ENCODE measurements around the gene SRF. TPM values are rescaled to one million over a fixed set of nuclear protein-coding genes. Genes with fewer than 3 reads are reported as not detected.

Gene SRF
- total RNA-seq, 2 donors from 2014 or later, result 32.7 to 44.2 TPM

- Histone ChIP-seq H3K4me1 (ENCODE audit: control insufficient read depth, insufficient read depth, low read length) (no peaks in the 10 kb centered on the region), H3K27me3 (ENCODE audit: control insufficient read depth, insufficient read depth, low read length, poor library complexity, severe bottlenecking) (no peaks in the 10 kb centered on the region), H3K9me3 (ENCODE audit: control insufficient read depth, low read length) (no peaks in the 10 kb centered on the region), H3K36me3 (ENCODE audit: control insufficient read depth, insufficient read depth, low read length) (peaks cover 52% of the 10 kb centered on the region), H3K9ac (ENCODE audit: extremely low read depth, low read length, poor library complexity, severe bottlenecking) (no peak overlapping the region), H3K27ac (ENCODE audit: low read depth, low read length) (no peak overlapping the region), H3K4me3 (ENCODE audit: low read length) (no peak overlapping the region)
- 90 to 97% methylated on average over 1 of the region's 1 CpG for WGBS, 2 experiments (ENCODE audit: insufficient coverage in 1 of 2, insufficient read length in 1 of 2)
- no peak overlapping the region for H3K27ac Mint-ChIP-seq
- no peaks in the 10 kb centered on the region for H3K4me1 Mint-ChIP-seq
- H3K36me3 Mint-ChIP-seq (ENCODE audit: low read depth), result peaks cover 43% of the 10 kb centered on the region
- no peak overlapping the region for H3K4me3 Mint-ChIP-seq
- TF ChIP-seq CTCF (conservative IDR thresholded peaks at IDR 0.05), result no peak
- no peaks in the 10 kb centered on the region for H3K9me3 Mint-ChIP-seq
- no peak for DNase-seq
- H3K27me3 Mint-ChIP-seq (ENCODE audit: insufficient read depth), result no peaks in the 10 kb centered on the region
Measured at GRCh38 chr6:43149265-43149664, 21.8 kb upstream of the SRF start.

- no peak for DNase-seq
- H3K4me1 Mint-ChIP-seq, result no peaks in the 10 kb centered on the region
- no peak for TF ChIP-seq CTCF (conservative IDR thresholded peaks at IDR 0.05)
- H3K36me3 ChIP-seq (ENCODE audit: control insufficient read depth, insufficient read depth, low read length), result peaks cover 52% of the 10 kb centered on the region
- no peaks in the 10 kb centered on the region for H3K9me3 Mint-ChIP-seq
- H3K27ac Mint-ChIP-seq, result peak overlapping the region; percentile 33
- H3K9ac ChIP-seq (ENCODE audit: extremely low read depth, low read length, poor library complexity, severe bottlenecking), result no peak overlapping the region
- no peaks in the 10 kb centered on the region for H3K27me3 Mint-ChIP-seq (ENCODE audit: insufficient read depth)
- no peak overlapping the region for H3K4me3 ChIP-seq (ENCODE audit: low read length)
- peaks cover 34% of the 10 kb centered on the region for H3K36me3 Mint-ChIP-seq (ENCODE audit: low read depth)
- WGBS, 2 experiments (ENCODE audit: insufficient coverage in 1 of 2, insufficient read length in 1 of 2), result 96 to 97% methylated on average over 5 to 7 of the region's 7 CpGs
- no peaks in the 10 kb centered on the region for H3K27me3 ChIP-seq (ENCODE audit: control insufficient read depth, insufficient read depth, low read length, poor library complexity, severe bottlenecking)
- H3K4me3 Mint-ChIP-seq, result no peak overlapping the region
- H3K9me3 ChIP-seq (ENCODE audit: control insufficient read depth, low read length), result no peaks in the 10 kb centered on the region
- no peak overlapping the region for H3K27ac ChIP-seq (ENCODE audit: low read depth, low read length)
- no peaks in the 10 kb centered on the region for H3K4me1 ChIP-seq (ENCODE audit: control insufficient read depth, insufficient read depth, low read length)
Measured at GRCh38 chr6:43150051-43150751, 20.9 kb upstream of the SRF start.

GRCh38 chr6:43159599-43159998, 11.5 kb upstream of the SRF start:
- no peak overlapping the region for H3K4me3 Mint-ChIP-seq
- no peaks in the 10 kb centered on the region for H3K9me3 Mint-ChIP-seq
- no peak for TF ChIP-seq CTCF (conservative IDR thresholded peaks at IDR 0.05)
- H3K4me1 ChIP-seq (ENCODE audit: control insufficient read depth, insufficient read depth, low read length), result no peaks in the 10 kb centered on the region
- no peak overlapping the region for H3K27ac ChIP-seq (ENCODE audit: low read depth, low read length)
- no peak for DNase-seq
- no peaks in the 10 kb centered on the region for H3K9me3 ChIP-seq (ENCODE audit: control insufficient read depth, low read length)
- H3K36me3 ChIP-seq (ENCODE audit: control insufficient read depth, insufficient read depth, low read length), result peaks cover 21% of the 10 kb centered on the region
- no peak overlapping the region for H3K9ac ChIP-seq (ENCODE audit: extremely low read depth, low read length, poor library complexity, severe bottlenecking)
- peaks cover 25% of the 10 kb centered on the region for H3K36me3 Mint-ChIP-seq (ENCODE audit: low read depth)
- H3K27me3 ChIP-seq (ENCODE audit: control insufficient read depth, insufficient read depth, low read length, poor library complexity, severe bottlenecking), result no peaks in the 10 kb centered on the region
- H3K4me1 Mint-ChIP-seq, result no peaks in the 10 kb centered on the region
- H3K27me3 Mint-ChIP-seq (ENCODE audit: insufficient read depth), result no peaks in the 10 kb centered on the region
- 96 to 98% methylated on average over 6 to 11 of the region's 11 CpGs for WGBS, 2 experiments (ENCODE audit: insufficient coverage in 1 of 2, insufficient read length in 1 of 2)
- H3K4me3 ChIP-seq (ENCODE audit: low read length), result no peak overlapping the region
- H3K27ac Mint-ChIP-seq, result no peak overlapping the region

All from endodermal cell (in vitro differentiated cells).